Right kidney (tissue), 9 donors: ENCODE data around the gene ARL11.
"Not testable (repeated sequence)": the region's sequence is repeated elsewhere in the genome, so short reads cannot be mapped to it uniquely, and the experiment has no call there.

ENCODE experiments used
- DNase-seq: peaks from one replicate; pipeline ENCODE4 v3.0.0-alpha.2; 2016
- long read RNA-seq, 8 donors: transcript quantifications; one replicate each; lab custom pipeline, GENCODE V29; 2026

ARL11 gene
- long read RNA-seq, donor 1: 0 reads
- long read RNA-seq, donor 2: 0 reads
- long read RNA-seq, donor 3: 0 reads
- long read RNA-seq, donor 4: 0 reads
- long read RNA-seq, donor 5, partial matches to known transcripts: 0 of 1 reads
- long read RNA-seq, donor 5, other reads (novel, unspliced or antisense): 0 of 1 reads
- long read RNA-seq, donor 6, partial matches to known transcripts: 0 of 1 reads
- long read RNA-seq, donor 6, other reads (novel, unspliced or antisense): 0 of 1 reads
- long read RNA-seq, donor 7, partial matches to known transcripts: 0 of 1 reads
- long read RNA-seq, donor 7, other reads (novel, unspliced or antisense): 0 of 1 reads
- long read RNA-seq, donor 8, partial matches to known transcripts: 0 of 1 reads
- long read RNA-seq, donor 8, other reads (novel, unspliced or antisense): 0 of 1 reads

DNA sequence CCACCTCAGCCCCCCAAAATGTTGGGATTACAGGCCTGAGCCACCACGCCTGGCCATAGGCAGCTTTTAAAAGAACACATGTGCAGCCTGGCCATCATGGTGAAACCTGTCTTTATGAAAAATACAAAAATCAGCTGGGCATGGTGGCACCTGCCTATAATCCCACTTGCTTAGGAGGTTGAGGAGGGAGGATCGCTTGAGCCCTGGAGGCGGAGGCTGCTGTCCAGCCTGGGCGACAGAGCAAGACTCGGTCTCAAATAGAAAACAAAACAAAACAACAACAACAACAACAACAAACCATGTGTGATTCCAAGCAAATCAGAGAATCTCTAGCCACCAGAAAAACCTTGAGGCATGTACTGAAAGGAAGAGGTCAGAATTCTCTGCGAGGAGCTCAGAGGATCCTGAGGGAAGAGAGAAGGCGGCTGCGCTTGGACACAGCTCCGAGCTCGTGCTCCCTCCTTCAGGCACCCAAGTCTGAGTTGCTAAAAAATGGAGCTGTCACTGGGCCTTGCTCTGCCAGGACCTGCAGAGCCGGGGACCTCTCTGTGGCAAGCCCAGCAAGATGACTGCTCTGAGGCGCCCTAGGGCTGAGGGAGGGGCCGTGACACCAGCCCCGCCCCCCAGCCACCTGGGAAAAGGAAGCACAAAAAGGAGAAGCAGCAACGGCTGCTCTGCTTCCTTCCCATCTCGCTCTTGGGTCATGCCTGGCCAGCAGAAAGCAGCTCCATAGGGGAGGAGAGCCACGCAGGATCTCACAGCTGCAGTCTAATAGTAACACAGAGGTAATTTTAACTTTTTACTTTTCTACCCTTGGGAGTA lies at the start of gene ARL11:
ARL11 (plus strand) TSS at position 677 of the 822 bp plus-strand sequence. CDS start 1,941 bp downstream, outside the sequence.
- DNase-seq: no peak

DNA sequence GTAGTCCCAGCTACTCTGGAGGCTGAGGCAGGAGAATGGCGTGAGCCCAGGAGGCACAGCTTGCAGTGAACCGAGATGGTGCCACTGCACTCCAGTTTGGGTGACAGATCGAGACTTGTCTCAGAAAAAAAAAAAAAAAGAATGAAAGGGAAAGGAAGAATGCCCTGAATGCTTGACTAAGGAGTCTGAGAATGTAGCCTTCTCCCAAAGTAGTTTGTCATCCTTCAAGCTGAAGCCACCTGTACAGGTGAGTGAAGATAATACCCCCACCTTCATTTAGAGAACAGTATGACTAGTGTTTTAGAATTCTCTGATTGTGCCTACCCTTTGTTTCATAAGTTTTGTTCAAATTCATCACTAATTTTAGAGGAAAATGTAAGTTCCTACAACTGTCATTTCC lies 48.8 kb upstream of the ARL11 start:
- DNase-seq: no peak

DNA sequence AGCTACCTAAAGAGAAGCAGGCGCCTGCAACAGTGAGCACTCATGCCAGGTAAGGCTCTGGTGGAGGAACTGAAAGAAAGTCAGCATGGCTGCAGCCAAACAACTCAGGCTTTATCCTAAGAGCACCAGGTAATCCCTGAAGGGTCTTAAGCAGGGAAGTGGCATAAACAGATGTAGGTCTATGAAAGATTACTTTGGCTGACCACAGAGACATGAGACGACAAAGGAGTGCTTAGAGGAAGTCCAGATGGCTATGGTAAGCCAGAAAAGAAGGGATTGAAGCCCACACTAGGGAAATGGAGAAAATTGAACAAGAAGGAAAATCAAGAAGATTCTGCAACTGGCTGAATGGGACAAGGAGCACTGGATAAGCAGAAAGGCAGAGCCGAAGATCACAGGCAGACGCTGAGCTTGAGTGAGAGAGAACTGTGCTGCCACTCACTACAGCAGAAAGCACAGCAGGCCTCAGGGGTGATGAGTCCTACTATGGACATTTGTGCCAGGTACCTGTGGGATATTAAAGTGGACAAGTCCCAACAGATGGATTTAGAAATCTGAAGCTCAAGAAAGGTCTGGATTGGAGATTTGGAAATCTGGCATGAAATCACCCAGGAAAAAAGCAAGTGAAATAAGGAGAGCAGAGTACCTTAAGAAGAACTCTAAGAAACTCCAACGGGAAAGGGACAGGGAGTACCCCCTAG lies 47.2 kb upstream of the ARL11 start:
- DNase-seq: no peak

DNA sequence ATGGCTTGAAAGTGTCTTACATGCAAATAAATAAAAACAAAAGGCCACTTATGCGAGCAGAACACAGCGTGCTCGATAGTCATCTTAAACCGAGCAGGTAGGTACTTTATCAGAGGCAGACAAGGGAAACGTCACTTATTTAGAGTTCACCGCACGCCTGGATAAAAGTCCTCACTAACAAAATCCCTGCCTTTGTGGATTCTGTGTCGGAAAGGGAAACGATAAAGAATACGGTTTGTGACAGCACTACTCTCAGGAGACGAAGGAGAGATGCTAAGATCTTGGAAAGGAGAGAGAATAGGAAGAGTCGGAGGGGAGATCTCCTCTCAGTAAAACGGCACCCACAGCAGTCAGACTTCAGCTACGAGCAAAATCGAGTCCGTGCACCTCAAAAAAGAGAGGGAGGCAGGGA lies 43.5 kb upstream of the ARL11 start:
- no peak for DNase-seq

DNA sequence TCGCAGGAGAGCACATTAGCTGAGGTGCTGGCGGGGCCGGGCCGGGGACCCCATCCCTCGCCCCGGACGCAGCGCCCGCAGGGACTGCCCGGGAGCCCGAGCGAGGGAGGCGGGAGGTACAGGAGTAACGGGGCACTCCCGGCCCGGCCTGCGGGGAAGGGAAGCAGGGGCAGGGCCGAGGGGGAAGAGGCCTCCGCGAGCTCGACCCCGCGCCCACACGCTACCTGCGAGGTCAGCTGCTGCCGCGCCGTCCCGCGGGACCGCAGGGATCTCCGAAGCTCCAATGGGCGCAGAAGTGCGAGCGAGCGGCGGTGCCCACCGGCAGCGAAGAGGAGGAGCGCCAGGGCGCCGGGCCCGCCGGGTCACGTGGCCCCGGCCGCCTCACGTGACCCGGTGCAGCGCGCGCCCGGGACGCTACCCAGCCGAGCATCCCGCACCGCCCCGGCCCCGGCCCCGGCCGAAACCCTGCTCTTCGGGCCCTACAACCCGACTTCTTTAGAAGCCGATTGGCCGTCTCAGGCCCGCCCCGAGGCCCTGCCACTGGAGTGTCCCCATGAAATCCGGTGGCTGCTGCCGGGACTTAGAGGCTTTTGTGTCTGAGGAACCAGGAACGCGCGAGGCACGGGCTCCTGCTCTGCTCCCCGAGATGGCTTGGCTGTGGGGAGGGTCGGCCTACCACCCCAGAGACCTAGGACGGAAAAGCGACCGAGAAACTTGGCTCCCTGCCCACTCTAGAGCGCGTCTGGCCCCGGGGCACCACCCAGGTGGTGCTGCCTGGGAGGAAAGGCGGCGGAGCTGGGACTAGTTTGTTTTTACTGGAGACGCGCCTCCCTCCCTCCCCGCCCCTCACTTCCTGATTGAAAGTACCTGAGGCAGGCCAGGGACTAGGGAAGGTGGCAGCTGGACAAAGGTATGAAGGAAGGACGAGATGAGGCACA lies 42.8 kb upstream of the ARL11 start, which contains the start of gene RCBTB1:
RCBTB1 (minus strand) TSS at position 339 of the 938 bp plus-strand sequence. CDS start 18,279 bp downstream, outside the sequence.
- peak; percentile 95 for DNase-seq

DNA sequence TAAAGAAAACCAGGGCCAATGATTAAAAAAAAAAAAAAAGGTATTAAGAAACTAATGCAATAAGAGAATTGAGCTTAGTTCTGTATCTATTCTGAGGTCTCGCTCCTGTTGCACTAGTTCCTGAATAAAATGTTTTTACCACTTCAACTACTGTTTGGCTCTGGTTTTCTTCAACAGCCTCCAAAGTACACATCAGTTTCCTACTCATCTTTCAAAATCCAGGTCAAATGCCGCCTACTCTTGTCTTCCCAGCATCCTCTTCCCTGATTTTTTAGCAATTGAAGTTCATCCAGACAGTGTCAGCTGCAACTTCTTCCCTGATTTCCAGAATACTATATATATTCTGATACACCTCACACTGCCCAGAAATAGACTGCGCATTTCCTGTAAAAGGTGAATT lies 41.6 kb upstream of the ARL11 start:
- no peak for DNase-seq

DNA sequence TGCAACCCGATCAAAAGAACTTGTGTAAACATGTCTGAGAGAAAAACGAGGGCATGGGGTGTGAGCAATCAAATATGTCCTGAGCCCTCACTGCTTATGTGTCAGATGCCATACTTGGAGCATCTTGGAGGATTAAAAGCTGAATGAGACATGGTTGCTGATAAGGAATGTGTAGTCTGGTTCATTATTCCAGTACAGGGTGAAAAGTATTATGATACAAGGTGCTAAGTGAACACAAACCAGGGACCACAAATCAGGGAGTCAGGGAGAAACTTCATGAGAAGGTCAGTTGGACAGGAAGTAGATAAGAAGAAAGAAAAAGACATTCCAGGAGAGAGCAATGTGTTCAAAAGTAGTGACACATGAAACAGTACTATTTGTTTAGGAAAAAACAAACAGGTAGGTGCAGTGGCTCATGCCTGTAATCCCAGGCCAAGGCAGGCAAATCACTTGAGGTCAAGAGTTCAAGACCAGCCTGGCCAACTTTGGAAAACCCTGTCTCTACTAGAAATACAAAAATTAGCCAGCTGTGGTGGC lies 40.9 kb upstream of the ARL11 start:
- DNase-seq: no peak

DNA sequence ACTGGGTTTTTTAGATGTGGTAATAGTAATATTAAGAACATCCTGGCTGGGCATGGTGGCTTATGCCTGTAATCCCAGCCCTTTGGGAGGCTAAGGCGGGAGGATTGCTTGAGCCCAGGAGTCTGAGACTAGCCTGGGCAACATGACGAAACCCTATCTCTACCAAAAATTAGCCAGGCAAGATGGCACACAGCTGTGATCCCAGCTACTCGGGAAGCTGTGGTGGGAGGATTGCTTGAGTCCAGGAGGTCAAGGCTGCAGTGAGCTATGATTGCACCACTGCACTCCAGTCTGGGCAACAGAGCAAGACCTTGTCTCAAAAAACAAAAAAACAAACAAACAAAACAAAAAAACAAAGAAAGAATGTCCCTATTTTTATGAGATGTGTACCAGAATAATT lies 37.6 kb upstream of the ARL11 start:
- DNase-seq: not testable (repeated sequence)

DNA sequence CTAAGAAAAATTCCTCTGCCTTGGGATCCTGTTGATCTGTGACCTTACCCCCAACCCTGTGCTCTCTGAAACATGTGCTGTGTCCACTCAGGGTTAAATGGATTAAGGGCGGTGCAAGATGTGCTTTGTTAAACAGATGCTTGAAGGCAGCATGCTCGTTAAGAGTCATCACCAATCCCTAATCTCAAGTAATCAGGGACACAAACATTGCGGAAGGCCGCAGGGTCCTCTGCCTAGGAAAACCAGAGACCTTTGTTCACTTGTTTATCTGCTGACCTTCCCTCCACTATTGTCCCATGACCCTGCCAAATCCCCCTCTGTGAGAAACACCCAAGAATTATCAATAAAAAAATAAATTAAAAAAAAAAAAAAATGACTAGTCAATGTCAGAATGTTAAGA lies 34.4 kb upstream of the ARL11 start:
- not testable (repeated sequence) for DNase-seq

DNA sequence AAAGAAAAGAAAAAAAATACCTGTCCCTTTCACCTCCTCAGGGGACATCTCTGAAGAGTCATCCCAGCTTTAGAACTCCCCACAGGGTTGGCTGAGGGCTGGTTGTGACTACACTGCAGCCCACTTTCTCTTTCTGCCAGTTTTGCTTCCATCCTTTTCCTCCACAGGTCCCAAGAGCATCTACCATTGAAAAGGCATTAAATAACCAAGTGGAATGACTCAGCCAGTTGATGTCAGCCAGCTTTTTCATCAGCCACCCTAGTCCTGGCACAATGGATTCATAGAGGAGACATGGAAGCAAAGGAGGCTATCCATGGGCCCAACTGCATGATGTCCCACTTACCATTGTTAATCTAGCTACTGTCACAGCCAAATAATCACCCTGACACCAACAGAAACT lies 33.7 kb upstream of the ARL11 start:
- DNase-seq: no peak

DNA sequence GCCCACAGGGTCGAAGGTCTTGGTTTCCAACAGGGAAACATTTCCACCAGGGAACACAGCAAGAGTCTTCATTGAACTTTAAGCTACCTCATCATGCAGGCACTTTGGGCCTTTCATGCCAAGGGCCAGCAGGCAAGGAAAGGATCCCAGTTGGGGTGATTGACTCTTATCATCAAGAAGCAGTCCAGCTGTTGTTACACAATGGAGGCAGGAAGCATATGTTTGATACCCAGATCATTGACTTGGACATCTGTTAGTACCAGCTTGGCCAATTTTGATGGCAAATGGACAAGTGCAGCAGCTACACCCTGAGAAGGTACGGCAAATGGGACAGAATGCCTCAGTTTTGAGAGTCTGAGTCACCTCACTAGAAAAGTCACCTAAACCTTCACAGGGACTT lies 32.1 kb upstream of the ARL11 start:
- DNase-seq: no peak

DNA sequence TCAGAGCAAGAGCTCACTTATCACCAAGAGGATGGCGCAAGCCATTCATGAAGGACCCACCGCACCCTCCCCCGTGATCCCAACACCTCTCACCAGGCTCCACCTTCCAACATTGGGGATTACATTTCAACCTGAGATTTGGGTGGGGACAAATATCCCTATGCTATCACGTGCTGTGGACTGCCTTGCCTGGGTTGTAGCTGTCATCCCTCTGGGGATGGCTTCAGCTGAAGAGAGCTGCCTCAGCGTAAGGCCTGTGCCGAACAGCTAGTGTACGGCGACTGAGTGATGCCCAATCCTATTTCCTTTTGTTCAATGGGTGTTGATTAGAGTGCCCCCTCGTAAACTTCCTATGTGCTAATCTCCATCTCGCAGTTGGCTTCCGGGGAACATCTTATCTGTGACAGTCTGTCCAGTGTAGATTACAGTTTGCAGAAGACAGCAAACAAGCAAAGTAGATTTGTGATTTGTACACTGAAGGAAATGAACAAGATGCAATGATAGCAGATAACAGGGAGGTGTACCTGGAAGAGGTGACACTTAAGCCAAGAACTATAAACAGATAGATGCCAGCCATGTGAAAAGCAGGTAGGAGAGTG lies 31.2 kb upstream of the ARL11 start:
- DNase-seq: no peak

DNA sequence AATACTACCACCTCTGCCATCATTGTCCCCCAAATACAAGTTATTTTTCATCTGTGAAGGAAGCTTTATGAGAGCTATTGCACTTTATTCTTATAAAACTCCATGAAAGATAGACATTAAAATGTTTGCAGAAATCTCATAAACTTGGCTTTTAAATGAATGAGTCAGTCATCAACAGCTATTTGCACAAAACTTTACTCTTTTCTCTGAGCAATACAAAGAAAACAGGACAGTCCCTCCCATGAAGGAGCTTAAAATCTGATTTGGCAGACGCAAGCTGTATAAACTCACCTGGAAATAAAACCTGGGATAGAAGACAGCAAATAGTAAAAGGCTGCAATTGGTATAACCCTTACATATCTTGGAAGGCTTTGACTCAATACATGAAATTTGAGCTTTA lies 26.3 kb upstream of the ARL11 start:
- DNase-seq: no peak

DNA sequence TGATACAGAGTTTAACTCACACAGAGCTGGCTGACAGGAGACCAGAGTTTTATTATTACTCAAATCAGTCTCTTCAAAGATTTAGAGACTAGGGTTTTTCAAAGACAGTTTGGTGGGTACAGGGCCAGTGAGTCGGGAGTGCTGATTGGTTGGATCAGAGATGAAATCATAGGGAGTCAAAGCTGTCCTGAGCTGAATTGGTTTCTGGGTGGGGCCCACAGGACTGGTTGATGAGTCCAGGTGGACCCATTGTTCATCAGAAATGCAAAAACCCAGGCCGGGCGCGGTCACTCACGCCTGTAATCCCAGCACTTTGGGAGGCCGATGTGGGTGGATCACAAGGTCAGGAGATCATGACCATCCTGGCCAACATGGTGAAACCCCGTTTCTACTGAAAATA lies 25.7 kb upstream of the ARL11 start:
- not testable (repeated sequence) for DNase-seq

DNA sequence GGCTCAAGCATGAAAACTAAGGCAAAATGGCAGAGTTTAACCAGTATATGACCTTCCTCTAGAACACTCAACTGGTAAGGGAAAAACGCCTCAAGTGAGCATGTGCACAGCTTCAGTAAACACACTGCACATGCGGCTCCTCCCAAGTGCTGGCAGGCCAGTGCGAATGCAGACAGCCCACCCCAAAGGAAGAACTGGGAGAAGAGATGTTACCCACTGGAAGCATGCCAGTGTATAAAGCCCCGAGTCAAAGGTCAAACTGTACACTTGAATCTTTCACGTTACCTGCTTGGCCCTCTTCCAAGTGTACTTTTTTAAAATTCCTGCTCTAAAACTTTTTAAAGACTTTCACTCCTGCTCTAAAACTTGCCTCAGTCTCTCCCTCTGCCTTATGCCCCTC lies 23.7 kb upstream of the ARL11 start:
- no peak for DNase-seq

DNA sequence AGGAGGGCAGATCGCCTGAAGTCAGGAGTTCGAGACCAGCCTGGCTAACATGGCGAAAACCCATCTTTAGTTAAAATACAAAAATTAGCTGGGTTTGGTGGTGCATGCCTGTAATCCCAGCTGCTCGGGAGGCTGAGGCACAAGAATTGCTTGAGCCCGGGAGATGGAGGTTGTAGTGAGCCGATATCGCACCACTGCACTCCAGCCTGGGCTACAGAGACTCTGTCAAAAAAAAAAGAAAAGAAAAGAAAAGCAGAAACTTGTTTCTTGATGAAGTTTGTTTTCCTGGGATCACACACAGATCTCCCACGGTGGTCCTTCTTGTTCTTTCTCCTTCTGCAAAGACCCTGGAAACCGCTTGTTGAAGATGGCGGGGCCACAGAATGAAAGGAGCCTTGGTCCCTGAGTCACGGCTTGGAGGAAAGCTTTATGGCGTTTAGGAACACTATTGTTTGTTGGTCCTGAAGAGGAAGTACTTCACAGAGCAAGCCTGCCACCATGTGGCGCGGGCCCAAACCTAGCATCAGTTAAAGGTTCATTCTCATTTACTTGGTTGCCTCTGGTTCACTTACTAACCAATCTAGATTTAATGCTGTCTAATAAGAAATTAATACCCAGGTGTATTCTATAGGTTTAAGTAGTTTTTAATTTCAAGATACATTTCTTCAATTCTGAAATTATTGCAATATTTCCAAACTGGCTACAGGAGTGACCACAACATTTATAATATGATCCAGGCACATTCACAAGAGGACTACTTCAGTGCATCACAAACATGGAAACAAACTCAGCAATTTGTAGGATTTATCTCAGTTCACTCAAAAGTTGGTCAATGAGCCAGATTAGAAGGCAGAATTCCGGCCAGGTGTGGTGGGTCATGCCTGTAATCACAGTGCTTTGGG lies 21.3 kb upstream of the ARL11 start:
- DNase-seq: peak; percentile 65

DNA sequence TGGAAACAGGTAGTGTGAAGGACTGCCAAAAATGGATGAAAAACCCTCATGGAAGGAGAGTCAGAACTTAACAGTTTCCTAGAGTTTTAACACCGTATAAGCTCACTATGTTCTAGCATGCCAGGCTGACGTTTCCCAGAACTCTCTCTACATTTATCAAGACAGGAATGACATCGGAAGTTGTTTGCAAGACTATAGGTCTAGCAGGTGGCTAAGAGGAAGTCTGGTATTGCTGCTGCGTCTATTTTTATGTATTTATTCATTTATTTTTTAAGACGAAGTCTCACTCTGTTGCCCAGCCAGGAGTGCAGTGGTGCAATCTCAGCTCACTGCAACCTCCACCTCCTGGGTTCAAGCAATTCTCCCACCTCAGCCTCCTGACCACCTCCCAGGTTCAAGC lies 20.5 kb upstream of the ARL11 start:
- no peak for DNase-seq

DNA sequence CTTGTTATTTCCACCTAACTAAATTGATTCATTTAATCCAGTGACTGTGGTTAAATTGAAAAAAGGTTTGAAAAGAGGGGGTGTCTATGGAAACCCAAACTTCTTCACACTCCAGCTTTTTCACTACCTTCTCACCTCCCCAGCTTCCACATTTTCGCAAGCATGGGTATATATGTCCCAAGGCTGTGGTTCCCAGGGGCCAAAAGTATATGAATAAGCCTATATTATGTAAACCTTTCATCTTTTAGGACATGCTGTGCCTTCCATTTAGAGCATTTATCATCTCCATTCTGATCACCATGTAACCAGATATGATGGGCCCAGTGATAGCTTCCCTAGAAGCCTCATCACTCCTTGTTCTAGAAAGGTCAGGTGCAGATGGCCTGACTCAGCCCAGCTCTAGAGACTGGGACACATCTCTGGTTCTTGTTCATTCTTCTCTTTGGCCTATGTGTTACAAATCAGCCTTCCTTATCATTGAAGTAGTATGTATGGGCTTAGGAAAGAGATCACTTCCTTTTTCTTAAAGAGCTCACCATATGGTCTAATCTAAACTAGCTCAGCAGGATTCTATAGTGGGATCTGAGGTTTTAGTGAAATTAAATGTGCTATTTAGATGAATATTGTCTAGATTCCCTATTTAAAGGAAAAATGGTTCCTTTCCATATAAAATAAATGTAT lies 19.5 kb upstream of the ARL11 start:
- DNase-seq: no peak

DNA sequence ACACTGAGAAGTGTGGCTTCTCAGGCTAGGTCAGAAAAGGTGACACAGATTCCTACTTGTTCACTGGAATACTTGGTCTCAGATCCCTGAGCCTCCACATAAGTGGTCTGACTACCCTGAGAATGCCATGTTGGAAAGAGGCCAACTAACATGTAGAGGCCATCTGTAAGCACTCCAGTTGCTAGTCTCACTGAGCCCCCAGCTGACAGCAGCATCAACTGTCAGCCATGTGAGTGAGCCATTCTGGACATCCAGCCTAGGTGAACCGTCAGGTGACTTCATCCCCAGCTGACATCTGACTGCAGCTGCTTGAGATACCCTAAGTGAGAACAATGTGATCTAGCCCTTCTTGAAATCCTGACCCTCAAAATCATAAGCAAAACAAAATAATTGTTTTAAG lies 18.1 kb upstream of the ARL11 start:
- no peak for DNase-seq
